ENCODE data around the gene TMEM219.

DNA sequence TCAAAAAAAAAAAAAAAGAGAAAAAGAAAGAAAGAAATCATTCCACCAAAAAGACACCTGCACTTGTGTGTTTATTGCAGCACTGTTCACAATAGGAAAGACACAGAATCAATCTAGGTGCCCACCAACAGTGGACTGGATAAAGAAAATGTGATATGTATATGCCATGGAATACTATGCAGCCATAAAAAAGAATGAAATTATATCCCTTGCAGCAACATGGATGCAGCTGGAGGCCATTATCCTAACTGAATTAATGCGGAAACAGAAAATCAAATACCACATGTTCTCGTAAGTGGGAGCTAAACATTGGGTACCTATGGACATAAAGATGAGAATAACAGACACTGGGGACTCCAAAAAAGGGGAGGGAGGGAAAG, 55.4 kb downstream of the TMEM219 start:
- TF ChIP-seq, protein P1, sequence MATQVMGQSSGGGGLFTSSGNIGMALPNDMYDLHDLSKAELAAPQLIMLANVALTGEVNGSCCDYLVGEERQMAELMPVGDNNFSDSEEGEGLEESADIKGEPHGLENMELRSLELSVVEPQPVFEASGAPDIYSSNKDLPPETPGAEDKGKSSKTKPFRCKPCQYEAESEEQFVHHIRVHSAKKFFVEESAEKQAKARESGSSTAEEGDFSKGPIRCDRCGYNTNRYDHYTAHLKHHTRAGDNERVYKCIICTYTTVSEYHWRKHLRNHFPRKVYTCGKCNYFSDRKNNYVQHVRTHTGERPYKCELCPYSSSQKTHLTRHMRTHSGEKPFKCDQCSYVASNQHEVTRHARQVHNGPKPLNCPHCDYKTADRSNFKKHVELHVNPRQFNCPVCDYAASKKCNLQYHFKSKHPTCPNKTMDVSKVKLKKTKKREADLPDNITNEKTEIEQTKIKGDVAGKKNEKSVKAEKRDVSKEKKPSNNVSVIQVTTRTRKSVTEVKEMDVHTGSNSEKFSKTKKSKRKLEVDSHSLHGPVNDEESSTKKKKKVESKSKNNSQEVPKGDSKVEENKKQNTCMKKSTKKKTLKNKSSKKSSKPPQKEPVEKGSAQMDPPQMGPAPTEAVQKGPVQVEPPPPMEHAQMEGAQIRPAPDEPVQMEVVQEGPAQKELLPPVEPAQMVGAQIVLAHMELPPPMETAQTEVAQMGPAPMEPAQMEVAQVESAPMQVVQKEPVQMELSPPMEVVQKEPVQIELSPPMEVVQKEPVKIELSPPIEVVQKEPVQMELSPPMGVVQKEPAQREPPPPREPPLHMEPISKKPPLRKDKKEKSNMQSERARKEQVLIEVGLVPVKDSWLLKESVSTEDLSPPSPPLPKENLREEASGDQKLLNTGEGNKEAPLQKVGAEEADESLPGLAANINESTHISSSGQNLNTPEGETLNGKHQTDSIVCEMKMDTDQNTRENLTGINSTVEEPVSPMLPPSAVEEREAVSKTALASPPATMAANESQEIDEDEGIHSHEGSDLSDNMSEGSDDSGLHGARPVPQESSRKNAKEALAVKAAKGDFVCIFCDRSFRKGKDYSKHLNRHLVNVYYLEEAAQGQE (IDR thresholded peaks at IDR 0.05; ENCODE audit: insufficient replicate concordance, low read depth), result no peak
- TF ChIP-seq, protein P2, sequence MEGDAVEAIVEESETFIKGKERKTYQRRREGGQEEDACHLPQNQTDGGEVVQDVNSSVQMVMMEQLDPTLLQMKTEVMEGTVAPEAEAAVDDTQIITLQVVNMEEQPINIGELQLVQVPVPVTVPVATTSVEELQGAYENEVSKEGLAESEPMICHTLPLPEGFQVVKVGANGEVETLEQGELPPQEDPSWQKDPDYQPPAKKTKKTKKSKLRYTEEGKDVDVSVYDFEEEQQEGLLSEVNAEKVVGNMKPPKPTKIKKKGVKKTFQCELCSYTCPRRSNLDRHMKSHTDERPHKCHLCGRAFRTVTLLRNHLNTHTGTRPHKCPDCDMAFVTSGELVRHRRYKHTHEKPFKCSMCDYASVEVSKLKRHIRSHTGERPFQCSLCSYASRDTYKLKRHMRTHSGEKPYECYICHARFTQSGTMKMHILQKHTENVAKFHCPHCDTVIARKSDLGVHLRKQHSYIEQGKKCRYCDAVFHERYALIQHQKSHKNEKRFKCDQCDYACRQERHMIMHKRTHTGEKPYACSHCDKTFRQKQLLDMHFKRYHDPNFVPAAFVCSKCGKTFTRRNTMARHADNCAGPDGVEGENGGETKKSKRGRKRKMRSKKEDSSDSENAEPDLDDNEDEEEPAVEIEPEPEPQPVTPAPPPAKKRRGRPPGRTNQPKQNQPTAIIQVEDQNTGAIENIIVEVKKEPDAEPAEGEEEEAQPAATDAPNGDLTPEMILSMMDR (IDR thresholded peaks at IDR 0.05; ENCODE audit: insufficient read depth, low read length), result no peak
- TF ChIP-seq POLR2AphosphoS5 (IDR thresholded peaks at IDR 0.05; ENCODE audit: low read depth) (no peak), GABPA (IDR thresholded peaks at IDR 0.05; ENCODE audit: low read depth) (no peak), SPI1 (IDR thresholded peaks at IDR 0.05; ENCODE audit: borderline replicate concordance, low read depth) (no peak)
